ENCODE measurements around the gene SYNE2.
"Not testable (repeated sequence)": the region's sequence is repeated elsewhere in the genome, so short reads cannot be mapped to it uniquely, and the experiment has no call there.

Gene SYNE2, protein sequence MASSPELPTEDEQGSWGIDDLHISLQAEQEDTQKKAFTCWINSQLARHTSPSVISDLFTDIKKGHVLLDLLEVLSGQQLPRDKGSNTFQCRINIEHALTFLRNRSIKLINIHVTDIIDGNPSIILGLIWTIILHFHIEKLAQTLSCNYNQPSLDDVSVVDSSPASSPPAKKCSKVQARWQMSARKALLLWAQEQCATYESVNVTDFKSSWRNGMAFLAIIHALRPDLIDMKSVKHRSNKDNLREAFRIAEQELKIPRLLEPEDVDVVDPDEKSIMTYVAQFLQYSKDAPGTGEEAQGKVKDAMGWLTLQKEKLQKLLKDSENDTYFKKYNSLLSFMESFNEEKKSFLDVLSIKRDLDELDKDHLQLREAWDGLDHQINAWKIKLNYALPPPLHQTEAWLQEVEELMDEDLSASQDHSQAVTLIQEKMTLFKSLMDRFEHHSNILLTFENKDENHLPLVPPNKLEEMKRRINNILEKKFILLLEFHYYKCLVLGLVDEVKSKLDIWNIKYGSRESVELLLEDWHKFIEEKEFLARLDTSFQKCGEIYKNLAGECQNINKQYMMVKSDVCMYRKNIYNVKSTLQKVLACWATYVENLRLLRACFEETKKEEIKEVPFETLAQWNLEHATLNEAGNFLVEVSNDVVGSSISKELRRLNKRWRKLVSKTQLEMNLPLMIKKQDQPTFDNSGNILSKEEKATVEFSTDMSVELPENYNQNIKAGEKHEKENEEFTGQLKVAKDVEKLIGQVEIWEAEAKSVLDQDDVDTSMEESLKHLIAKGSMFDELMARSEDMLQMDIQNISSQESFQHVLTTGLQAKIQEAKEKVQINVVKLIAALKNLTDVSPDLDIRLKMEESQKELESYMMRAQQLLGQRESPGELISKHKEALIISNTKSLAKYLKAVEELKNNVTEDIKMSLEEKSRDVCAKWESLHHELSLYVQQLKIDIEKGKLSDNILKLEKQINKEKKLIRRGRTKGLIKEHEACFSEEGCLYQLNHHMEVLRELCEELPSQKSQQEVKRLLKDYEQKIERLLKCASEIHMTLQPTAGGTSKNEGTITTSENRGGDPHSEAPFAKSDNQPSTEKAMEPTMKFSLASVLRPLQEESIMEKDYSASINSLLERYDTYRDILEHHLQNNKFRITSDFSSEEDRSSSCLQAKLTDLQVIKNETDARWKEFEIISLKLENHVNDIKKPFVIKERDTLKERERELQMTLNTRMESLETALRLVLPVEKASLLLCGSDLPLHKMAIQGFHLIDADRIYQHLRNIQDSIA (N-terminal part only)

DNA sequence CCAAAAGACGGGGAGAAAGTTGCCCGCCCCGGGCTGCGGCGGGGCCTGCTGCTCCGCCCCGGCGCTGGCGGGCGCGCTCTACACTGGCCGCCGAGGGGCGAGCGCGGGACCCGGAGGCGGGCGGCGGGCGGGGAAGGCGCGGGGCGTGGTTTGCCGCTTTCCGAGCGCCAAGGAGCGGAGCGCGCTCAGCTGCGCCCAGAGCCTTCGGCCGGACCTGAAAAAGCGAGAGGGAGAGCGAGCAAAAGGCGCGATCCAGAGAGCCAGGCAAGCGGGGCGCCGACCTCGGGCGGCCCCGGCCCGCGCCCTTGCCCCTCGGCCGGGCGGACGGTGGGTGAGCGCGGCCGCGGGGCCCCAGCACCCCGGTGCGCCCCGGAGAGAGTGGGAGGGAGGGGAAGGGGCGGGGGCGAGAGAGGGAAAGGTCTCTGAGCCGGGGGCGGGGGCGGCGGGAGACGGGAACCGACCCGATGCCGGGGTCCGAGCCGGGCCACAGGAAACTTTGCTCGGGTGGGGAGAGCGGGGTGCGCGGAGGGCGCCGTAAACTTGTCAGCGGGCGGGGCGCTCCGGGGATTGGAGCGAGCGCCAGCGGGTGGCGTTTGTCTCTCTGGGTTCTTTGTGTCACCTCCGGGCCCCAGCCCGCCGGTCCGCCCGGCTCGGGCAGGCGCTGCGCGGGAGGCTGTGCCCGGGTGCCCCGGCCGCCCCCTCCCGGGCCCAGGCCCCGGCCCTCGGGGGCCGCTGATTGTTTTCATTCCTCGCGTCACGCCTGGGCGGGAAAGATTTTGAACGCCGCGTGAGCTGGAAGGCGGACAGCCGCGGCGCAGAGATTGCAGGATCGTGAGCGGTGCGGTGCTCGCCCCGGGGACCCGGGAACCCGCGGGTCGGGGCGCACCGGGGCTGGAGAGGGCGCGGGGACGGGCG, at the start of gene SYNE2:
SYNE2 (plus strand) TSS at position 188 of the 915 bp plus-strand sequence. CDS start 56,145 bp downstream, outside the sequence.
- DNase-seq: peak; percentile 87

DNA sequence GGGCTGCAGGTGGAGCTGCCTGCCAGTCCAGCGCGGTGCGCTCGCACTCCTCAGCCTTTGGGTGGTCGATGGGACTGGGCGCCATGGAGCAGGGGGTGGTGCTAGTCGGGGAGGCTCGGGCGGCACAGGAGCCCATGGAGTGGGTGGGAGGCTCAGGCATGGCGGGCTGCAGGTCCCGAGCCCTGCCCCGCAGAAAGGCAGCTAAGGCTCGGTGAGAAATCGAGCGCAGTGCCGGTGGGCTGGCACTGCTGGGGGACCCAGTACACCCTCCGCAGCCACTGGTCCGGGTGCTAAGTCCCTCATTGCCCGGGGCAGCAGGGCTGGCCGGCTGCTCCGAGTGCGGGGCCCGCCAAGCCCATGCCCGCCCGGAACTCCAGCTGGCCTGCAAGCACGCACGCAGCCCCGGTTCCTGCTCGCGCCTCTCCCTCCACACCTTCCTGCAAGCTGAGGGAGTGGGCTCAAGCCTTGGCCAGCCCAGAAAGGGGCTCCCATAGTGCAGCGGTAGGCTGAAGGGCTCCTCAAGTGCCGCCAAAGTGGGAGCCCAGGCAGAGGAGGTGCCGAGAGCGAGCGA, 49.5 kb upstream of the SYNE2 start:
- DNase-seq: not testable (repeated sequence)

- not testable (repeated sequence) for DNase-seq
Measured at GRCh38 chr14:63806064-63806463, 46.7 kb upstream of the SYNE2 start.

GRCh38 chr14:63811692-63812091, 41.1 kb upstream of the SYNE2 start:
- not testable (repeated sequence) for DNase-seq

DNA sequence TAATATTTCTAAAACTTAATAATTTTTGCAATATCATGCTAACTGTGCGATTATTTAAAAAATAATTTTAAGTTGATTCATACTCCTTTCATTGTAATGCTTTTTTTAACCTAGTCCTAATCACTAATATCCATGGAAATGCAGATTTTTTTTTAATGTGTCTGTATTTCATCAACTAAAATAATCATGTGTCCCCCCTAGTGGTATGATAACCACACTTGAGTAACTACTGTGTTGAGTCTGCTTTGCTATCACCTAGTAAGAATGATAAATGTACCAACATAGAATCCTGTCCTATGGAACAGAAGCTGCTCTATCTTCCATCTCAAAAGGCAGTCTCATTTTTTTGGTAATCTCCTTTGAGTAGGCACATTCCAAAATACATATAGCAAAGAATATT, 19.1 kb upstream of the SYNE2 start:
- no peak for DNase-seq

DNA sequence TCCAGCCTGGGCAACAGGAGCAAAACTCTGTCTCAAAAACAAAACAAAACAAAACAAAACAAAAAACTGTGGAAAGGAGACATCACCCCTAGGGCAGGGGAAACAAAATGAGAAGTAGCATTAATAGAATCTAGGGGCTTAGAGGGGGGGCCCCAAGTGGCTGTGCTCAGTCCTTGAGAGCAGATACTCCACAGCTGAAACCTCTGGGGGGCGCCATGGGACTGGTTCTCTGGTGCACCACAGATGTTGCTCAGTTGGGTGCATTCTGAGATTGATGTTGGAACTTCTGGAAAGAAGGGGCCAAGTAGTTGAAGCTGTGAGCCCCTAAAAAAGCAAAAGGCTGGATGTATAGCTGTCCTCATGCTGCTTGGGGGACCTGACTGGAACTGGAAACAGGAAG, 11.8 kb upstream of the SYNE2 start:
- peak; percentile 44 for DNase-seq

- DNase-seq: no peak
Measured at GRCh38 chr14:63843796-63844195, 9.0 kb upstream of the SYNE2 start.

DNA sequence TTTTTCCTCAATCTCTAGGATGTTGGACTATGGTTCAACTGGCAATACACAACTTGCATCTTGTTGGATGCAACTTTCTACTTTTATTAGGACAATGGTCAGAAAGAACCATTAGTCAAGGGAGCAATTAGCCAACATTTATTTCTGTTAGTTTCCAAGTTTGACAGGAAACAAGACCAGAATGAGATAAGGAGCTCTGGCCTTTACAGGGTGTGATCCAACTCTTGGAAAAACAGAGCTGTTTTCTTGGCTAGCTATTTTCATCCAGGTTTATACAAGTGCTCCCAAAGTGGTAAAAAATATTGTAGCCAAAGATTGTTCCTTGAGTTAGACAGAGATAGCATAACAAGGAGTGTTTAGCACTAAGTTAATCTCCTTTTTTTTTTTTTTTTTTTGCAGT, 3.9 kb upstream of the SYNE2 start:
- DNase-seq: no peak

DNA sequence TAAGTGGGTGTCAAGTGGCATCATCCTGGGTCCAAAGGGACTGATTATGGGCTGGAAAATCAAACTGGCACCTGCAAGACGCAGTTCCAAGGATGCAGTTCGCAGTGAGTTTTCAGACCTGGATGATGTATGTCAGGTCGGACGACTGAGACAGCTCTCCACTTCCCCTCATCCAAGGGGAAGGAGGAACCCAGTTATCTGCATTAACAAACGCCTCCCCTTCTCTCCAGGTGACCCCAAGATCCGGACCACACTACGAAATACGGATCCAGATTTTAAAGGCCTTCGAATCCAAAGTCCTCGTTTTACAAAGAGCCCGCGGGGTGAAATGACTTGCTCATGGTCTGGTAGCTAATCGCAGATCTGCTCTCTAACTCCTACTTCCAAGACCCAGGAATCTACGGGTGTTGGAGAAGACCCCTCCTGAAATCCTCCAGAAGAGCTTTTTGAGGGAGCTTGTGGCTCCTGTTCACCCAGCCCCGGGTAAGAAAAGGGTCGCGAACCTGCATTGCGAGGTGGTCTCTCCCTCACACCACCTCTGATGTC, 460 bp upstream of the SYNE2 start:
- DNase-seq: peak; percentile 61

DNA sequence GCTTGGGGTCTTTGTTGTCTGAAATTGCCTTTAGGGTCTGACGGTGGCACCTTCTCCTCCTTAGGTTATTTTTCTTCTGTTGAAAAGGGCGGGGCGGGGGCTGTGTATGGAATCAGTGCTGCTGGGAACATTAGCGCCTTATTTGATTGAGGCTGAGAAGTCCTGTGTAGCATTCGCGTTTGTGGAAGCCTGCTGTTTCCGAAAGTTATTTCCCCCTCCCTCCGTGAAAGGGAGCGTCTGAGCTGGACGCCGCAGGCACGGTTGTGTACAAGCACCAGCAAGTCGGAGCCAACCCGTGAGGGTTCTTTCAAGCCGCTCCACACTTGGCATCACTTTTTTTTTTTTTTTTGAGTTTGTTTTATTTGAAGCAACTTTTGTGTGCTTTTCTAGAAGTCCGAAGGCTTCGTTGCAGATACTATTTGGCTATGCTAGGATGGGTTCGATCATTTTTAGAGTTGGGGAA, 1.1 kb downstream of the SYNE2 start:
- peak; percentile 65 for DNase-seq

- DNase-seq: no peak
Measured at GRCh38 chr14:63854330-63854729, 1.5 kb downstream of the SYNE2 start.

DNA sequence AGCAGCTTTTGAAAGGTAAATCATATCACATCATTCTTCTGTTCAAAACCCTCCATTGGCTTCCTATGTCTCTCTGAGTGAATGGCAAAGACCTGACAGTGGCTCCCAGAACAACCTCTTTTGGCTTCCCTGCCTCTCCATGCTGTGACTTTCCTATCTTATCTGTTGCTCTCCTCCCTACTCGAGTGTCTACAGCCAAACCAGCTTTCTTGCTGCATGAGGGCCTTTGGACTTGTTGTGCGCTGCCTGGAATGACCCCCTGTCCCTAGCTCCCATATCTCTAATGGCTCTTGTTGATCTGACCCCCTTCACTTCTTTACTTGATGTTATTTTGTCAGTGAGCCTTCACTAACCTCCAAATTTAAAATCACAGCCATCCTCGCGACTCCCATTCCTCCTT, 2.5 kb downstream of the SYNE2 start:
- no peak for DNase-seq

GRCh38 chr14:63857466-63858030, 4.7 kb downstream of the SYNE2 start:
- DNase-seq: peak; percentile 21

GRCh38 chr14:63860146-63860545, 7.3 kb downstream of the SYNE2 start:
- DNase-seq: no peak

GRCh38 chr14:63862163-63862562, 9.4 kb downstream of the SYNE2 start:
- DNase-seq: no peak

DNA sequence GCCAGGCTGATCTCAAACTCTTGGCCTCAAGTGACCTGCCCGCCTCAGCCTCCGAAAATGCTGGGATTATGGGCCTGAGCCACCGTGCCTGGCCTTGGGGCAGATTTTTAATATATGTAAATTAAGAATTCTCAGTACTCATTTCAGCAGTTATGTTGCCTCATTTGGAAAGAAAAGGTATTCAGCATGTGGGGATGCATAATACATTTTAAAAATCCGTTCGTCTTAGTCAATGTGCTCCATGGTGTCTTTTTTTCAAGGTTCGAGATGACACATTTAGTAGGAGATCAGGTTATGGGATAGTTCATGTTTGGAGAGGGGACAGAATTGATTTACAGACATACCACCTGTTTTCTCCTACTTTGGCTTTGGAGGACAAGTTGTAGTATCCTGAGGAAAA, 10.2 kb downstream of the SYNE2 start:
- DNase-seq: no peak

GRCh38 chr14:63864775-63865174, 12.0 kb downstream of the SYNE2 start:
- DNase-seq: not testable (repeated sequence)

DNA sequence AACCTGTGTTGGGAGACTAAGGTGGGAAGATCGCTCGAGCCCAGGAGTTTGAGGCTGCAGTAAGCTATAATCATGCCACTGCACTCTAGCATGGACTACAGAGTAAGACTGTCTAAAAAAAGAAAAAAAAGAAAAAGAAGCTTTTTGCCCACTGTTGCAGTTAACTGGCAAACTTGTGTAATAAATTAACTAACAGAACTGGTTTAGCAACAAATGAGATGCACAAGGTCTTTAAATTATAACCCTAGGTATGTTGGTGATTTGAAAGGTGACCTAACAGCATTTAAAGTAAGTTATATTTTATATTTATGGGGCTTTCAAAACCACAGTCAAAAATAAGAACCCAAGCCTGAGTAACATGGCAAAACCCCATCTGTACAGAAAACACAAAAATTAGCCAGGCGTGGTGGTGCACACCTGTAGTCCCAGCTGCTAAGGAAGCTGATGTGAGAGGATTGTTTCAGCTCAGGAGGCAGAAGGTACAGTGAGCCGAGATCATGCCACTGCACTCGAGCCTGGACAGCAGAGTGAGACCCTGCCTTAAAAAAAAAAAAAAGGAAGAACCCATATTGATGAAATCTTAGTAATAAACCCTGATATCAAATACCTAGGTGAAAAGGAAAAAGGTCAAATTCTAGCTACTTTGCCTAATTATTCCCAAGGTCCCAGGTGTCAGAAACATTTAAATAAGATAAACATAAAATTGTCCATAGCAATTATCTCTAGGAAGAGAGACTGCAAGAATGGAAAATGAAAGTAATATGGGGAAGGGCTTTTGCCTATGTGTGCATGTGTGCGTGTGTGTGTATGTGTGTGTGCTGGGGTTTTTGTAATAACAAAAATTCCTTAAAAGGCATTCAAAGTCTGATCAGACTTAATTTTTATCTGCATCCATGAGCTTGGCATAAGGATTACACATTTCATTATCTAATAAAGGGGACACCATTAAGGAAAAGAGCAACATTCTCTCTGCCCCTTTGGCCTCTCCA, 15.4 kb downstream of the SYNE2 start:
- DNase-seq: peak; percentile 15

Measured in DMS53 (cell line).